OCI-LY1 (cell line): Measurements from ENCODE around the gene STX2.

Source experiments
- CTCF ChIP-seq: fragments of 200-600 bp; sonication (generic), shearing (Covaris generic); IDR thresholded peaks from 2 replicates; pipeline ENCODE4 v1.5.1; 2017; ENCODE audit warnings: mild to moderate bottlenecking, antibody characterized with exemption, low read length, moderate library complexity, mixed read lengths
- EZH2 ChIP-seq: fragments of 200-600 bp; sonication (generic), shearing (Covaris generic); IDR thresholded peaks from 2 replicates; pipeline ENCODE4 v1.8.0; 2017; ENCODE audit warnings: borderline replicate concordance, mixed run types, mild to moderate bottlenecking, antibody characterized with exemption, low read length, moderate library complexity, mixed read lengths

- TF ChIP-seq CTCF: no peak
- TF ChIP-seq EZH2: no peak
These were observed 34.8 kb upstream of the STX2 start for GRCh38 chr12:130873825-130874224.
